Activated CD4-positive, CD25-positive, alpha-beta regulatory T cell treated with anti-CD3 and anti-CD28 coated beads, Interleukin-2, amount 50 U/mL, for 72 hours (primary cell): ENCODE measurements around the gene LAPTM5.

Experiments
- DNase-seq: peaks from one replicate; pipeline ENCODE4 v3.0.0; 2021

LAPTM5 gene

DNA sequence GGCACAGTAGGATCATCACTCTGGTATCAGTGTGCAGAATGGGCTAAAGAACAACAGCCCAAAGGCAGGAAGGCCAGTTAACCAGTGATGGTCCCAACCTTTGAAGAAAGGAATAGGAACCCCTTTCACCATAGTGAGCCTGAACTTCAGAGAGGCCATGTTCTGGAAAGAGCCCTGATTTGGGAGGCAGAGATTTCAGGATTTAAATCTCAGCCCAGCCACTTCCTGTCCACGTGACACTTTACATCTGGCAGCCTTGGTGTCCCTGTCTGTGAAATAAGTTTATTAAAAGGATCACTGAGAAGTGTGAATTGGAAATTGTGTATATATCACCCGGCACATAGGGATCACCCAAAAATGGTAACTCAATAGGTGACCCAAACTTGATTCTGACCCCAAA lies 47.2 kb downstream of the LAPTM5 start:
- DNase-seq, result no peak

DNA sequence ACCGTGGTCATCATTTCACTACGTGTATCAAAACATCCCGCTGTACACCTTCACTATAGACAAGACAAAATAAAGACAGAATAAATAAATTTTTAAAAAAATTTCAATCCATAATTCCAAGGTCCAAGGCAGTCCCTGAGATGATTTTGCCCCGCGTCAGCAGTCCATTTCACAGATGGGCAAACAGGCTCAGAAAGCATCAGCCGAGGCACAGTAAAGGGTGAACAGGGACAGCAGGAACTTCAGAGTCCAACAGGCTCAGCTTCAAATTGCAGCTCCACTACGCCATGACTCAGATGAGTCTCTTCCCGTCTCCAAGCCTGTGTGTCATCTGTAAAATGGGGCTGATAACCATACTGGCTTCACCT lies 49.2 kb downstream of the LAPTM5 start:
- no peak for DNase-seq

DNA sequence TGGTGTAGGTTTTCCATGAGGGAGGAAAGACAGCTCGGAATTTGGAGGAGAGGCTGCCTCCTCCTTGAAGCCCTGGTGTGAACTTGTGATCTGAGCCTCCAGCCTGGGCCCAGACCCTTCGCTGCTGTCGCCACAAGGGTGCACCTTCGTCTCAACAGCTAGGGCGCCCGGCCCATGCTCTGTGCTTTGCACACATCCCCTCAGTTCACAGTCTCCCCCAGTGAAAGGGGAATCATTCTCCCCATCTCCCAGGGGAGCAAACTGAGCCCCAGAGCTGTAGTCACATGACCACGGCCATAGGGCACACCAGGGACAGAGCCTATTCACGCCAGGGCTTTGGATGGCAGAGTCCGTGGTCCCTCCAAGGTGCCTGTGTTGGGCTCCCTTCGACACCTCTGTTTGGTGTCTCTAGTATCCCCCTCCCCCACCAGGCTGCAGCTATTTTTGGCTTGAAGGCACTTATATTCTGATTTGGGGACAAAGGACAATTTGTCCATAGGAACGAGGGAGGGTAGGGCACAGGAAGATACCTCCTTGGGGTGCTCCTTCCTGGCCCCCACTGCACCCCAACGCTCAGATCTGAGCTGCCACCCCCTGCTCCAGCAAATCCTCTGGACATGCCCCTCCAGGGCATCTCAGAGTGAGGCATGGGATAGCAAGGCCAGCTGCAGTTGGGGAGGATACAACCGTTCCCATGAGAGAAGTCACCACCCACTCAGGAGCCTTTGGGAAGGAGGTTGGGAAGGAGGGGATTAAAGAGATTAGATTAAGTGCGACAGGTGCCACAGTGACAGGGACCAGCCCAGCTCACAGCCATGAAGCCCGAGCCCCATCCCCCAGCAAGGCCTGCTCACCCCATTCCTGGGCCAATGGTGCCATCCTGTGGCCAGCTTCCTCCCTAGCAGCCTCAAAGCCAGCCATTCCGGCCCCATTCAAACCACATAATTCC lies 49.9 kb downstream of the LAPTM5 start:
- peak; percentile 54 for DNase-seq

DNA sequence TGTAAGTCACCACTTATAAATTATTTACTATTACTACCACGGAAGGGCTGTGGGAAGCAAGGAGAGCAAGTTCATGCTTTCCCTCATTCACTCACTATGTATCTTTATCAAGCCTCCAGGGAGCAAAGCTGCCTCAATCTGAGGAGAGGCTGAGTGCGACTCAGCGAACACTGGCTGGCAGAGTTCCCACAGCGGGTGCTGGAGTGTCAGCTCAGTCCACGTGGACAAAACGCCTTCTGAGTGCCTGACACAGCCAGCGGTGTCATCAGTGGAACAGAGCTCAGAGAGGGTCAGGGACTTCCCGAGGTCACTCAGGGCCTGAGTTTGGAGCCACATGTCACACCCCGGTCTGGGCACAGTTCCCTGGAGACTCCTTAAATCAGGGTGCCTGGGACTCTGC lies 51.0 kb downstream of the LAPTM5 start:
- no peak for DNase-seq

DNA sequence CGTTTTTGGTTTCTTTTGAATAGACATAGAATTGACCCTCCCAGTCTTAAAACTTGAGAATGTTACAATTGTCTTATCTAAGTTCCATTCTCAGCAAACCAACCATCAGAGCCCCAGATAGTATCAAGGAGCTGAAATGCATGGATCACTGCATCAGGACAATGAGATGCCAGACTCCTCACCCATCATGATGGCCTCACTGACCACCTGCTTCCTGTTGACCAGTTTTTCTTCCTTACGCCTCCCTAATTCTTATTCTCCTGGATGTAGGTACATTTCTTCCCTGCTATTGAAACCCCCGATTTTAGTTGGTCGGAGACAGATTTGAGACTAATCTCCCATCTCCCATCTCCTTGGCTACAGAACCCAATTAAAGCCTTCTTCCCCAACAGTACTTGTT lies 51.9 kb downstream of the LAPTM5 start:
- DNase-seq, result no peak

DNA sequence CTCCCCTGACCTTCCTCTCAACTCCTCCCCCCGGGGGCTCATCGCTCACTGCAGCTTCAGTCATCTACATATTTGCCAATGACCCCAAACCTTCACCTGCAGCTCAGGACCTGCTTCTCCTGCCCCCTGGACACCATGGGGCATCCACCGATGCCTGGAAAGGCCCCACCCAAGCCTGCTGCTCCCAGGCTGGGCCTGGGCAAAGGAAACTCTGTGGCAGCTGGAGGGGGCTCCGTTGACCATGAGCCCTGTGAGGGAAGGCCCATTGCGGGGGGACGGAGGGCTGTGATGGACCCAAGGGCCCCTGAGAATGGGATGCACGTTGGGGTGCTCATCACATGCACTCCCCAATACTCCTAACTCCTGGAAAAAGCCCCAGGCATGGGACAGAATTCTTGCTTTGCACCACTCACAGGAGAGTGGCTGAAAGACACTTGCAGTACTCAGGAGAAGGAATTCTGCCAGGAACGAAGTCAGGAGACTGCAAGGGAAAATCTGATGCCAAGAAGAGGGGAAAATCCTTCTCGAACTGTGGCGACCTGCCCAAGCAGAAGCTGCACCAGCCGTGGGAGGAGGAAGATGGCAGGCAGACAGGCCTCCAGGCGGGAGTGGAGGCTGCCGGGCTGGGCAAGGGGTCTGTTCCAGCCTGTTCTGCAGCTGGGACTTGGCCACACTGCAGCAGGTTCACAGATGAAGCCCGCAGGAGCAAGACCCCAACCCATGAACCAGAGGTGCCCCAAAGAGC lies 52.6 kb downstream of the LAPTM5 start:
- no peak for DNase-seq

DNA sequence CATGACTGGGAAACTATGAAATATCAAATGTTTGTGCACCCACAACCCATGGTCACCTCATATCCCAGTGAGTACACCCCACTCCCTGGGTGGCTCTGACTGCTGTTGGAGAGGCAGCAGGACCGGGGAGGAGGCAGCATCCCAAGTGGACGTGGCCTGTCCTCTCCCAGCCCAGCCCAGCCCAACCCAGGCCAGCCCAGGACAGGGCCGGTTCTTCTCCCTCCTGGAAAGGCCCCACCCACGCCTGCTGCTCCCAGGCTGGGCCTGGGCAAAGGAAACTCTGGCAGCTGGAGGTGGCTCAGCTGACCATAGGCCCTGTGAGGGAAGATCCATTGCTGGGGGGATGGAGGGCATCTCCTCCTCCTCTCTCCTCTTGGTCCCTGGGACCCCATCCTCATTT lies 53.3 kb downstream of the LAPTM5 start:
- DNase-seq, result no peak

DNA sequence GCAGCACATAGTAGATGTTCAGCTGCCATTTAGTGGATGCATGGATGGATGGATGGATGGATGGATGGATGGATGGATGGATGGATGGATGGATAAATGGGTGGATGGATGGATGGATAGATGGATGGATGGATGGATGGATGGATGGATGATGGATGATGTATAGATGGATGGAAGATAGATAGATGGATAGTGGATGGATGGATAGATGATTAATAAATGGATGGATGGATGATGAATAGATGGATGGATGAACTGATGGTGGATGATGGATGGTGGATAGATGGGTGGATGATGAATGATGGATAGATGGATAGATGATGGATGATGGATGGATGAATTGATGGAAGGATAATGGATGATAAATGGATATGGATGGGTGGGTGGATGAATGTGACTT lies 54.8 kb downstream of the LAPTM5 start:
- DNase-seq, result no peak

DNA sequence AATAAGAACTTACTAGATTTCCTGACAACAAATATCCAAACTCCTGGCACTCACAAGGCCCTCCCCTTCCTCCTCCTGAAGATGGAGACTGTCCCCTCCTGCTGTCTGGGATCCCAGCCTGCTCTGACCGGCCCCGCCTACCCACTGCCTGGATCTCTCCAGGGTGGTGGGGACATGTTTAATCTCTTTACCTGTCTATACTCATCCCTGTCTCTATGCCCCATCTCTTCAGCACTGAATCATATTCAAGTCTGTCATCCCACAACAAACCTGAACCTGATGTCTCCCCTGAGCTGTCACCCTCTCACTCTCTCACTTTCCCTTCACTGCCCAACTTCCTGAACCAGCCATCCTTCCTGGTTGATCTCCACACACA lies 56.3 kb downstream of the LAPTM5 start:
- DNase-seq, result no peak

DNA sequence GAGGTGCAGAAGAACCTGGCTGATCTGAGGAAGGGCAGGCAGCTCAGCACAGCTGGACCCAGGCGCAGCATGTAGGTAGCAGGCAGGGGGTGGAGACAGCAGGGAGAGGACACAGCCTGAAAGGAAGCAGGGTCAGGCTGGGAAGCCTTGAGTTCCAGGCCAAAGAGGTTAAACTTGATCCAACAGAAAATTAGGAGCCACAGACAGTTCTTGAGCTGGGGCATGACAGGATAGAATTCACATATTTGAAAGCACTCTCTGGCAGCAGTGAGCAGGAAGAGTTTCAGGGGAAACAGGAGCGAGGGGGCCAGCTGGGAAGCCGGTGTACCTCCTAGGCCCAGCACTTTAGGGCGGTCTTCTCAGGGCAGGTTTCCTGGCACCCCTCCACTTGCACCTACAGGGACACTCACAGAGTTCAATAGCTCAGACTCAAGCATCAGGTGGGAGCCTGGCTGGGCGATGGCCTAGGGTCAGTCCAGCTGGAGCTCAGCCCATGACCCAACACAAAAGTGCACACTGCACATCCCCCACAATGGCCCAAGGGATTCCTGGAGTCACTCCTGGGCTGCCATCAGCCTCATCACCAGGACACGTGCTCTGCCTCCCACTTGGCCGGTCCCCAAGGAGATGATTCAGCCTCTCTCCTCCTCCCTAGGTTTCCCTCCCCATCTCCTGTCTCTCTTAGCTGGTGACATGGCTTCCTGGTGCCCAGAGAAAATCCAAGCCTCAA lies 56.9 kb downstream of the LAPTM5 start:
- DNase-seq, result no peak

DNA sequence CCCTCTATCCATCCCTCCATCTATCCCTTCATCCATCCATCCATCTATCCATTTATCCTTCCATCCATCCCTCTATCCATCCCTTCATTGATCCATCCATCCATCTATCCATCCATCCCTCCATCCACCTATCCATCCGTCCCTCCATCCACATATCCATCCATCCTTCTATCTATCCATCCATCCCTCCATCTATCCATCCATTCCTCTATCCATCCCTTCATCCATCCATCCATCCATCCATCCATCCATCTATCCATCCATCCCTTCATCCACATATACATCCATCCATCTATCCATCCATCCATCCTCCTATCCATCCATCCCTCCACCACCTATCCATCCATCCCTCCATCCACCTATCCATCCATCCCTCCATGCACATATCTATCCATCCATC lies 57.8 kb downstream of the LAPTM5 start:
- DNase-seq, result no peak

DNA sequence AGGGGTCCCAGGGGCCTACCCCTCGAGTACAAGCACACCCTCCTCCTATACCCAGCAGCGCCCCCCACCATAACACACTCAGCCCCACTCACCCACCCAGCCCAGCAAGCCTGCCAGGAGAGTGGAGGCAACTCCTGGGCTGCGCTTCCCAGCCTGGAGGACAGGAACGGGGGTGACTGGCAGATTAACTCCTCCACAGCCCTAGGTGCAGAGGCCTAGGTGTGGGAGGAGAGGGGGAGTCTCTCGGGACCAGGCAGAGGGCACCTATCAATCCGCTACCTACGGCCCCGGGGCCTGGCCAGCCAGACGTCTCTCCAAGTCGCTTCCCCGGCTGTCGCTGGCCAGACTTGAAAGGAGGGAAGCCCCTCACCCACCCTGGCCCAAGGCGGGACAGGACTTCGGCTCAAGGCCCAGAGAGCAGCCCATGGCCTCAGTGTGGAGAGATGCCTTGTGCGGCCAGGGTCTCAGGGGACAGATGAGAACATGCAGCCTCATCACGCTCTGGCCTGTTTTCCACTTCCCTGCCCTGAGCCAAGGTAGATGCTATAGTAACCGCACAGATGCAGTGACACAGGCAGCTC lies 59.1 kb downstream of the LAPTM5 start:
- no peak for DNase-seq

DNA sequence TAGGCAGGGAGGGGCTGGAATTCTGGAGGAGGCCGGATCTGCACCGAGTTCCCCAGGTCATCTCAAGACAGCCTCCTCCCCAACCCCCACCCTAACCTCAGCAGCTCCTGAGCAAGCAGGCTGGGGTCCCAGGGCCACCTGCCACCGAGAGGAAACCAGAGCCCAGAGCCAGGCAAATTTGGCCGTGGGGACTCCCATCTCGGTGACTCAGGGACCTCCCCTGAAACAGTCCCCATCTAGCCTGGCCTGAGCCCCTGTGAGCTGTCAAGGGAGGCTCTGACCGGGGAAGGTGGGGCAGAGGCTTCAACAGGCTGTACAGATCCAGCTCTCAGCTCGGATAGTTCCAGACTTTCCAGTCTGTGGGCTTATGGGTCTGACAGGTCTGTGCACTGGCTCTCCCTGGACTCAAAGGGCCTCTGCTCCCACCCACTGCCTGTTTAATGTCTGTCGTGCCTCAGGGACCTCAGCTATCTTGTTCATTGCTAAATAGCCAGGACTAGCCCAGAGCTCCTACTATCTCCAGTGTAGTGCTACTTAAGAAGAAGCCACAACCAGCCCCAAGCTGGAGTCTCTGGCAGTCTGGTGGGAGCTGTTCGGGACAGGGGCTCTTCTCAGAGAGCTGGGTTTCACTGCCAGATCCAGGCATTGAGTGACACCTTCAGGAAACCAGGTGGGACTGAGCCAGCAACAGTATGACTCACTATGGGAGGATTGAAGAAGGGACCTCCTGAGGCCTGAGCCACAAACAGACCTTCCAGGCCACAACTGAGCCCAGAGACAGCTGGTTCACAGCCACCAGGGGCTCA lies 59.8 kb downstream of the LAPTM5 start:
- no peak for DNase-seq

DNA sequence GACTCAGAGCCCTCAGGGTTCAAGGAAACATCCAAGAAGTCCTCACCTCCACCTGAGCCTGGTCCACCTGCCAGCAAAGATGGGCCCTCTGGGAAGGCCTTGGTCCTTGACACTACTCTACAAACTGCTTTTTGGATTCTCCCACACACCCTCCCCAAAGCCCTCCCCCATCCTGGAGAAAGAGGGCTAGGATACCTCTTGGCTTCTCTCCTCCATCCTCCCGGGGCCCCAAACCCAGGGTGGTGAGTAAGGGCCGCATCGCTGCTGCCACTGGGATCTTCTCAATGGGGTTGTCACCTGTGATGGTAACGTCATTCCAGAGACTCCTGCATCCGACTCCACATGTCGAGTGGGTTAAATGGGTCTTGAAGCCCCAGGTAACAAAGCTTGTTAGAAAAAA lies 60.7 kb downstream of the LAPTM5 start:
- no peak for DNase-seq

DNA sequence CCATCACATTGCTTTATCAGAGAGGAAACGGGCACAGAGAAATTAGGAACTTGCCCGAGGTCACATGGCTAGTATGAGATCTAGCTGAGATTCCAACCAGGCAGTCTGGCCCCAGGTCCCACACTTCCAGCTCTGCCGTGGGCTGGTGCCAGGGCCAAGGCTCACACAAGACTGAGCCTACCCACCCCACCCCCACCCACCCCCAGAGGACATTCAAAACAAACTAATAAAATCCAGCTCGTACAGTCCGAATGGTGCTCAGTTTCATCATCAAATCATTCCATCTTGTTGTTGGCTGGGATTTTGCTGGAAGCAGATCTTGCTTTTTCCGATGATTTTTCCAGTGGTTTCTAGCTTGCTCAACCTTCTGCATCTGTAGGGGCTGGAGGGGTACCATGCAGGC lies 62.1 kb downstream of the LAPTM5 start:
- peak; percentile 7 for DNase-seq

DNA sequence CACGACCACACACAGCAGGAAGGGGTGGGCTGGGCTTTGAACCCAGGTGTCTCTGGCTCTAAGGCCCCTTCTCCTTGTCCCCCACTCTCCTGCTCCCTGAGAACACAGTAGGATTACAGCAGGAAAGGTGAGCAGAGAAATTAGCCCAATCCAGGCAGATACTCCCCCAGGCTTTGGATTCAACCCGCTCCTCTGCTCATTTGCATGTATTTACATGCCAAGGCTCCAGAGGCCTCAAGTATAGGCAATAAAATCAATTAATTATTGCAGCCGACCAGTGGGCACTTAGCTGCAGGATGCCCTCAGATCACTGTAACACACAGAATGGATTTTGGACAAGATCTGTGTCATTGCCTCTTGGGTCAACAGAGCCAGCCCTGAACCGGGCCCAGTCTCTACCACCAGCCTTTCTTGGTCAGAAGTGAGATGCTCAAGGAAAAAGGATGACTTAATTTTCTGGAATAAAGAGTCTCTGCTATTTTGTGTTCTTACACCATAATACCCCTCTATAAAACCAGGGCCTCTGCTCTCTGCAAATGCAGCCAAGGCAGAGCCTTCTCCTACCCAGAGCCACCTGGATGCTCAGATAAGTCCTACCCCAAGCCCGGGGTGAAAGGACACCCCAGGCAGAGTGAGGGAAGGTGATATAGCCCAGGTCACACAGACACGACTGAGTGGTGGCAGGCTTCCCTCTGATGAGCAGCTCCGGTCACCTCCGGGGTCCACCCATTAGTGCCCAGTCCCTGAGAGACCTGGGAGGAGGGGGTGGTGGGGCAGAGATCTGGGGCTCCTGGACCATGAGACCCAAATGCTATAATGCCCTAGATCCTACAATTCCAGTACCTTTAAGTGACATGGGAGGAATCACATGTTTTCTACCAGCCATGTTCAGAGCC lies 63.0 kb downstream of the LAPTM5 start:
- no peak for DNase-seq

DNA sequence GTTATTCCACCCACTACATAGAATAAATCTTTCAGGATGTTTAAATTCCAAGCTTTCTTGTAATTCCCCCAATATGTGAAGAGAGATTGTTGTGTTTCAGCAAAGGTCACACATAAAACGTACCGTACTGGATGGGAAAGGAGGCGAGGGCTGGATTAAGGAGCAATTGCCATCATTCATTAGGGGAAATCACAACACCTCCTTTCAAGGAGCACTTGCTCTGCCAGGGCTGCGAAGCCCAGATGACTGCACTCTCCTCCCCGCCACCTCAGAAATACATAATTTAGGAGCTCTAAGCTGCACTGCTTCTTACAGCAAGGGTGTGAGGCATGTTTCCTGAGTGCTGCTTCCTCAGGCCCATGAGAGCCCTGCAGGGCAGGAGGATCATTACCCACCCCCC lies 63.8 kb downstream of the LAPTM5 start:
- no peak for DNase-seq

DNA sequence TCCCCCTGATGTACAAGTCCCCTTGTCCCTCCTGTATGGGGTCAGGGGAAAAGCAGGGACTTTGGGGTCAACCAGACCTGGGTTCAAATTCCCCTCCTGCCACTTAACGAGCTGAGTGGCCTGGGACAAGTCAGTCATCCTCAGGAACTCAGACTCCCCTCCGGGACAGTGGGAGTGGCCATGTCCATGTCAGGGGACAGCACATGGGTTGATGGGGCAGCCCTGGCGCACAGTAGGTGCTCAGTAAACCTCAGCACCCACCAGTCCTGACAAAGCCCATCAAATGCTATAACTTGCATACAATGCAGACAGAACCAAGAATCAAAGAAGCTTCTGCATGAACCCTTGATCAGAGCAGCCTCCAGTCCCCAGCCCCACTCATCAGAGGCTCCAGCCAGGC lies 64.2 kb downstream of the LAPTM5 start:
- no peak for DNase-seq

DNA sequence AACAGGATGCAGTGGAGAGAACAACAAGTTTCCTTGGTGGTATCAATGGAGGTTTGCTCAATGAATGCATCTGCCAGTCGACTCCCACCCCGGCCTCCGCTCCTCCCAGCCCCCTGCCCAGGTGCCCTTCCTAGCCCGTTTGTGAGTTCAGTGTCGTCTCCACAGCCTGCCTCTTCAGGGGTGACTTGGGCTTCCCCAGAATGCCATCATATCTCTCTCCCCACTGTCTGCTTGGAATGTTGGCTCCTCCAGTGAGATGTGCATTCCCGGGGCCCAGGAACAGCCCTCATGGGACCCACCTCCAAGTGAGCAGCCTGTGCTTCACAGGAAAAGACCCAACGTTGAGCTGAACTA lies 64.6 kb downstream of the LAPTM5 start:
- DNase-seq, result no peak

DNA sequence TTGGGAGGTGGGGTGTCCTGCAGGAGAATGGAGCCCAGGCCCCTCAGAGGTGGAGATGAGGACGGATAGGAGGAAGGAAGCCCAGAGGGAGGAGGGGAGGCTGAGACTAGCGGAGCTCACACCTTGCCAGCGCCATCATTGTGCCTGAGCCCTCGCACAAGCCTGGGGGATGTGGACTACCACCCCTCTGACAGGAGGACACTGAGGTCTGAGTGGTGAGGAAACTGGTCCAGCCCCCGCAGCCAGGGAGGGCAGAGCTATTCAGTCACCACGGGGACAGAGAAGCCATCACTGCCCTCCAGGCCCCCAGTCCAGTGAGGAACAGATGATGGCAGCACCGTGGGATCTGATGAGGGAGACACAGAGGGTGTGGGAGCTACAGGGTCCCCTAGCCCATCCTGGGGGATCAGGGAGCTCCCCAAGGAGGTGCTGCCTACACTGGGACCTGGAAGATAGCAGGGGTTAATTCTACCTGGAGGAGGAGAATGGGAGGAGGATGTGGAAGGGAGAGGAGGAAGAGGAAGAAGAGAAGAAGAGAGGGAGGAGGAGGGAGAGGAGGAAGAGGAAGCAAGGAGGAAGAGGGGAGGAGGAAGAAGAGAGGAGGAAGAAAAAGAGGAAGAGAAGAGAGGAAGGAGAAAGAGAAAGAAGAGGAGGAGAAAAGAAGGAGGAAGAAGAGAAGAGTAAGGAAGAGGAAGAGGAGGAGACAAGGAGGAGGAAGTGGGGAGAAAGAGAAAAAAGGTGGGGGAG lies 65.2 kb downstream of the LAPTM5 start:
- DNase-seq, result no peak

DNA sequence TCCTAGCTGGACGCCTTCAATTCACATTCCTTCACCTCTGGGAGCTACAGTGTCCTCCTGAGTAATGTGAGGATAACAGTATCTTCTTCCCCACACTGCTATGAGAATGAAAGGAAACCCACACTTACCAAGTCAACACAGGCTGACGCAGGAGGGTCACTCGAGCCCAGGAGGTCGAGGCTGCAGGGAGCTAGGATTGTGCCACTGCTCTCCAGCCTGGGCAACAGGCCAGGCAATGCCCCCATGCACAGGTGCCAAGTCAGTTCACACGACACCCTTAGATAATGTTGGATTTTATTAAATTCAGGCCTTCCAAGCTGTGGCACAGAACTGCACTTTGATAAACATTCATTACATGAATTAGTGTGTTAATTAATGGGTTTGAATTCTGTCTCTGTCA lies 66.1 kb downstream of the LAPTM5 start:
- DNase-seq, result no peak
